Adrenal gland (tissue), 5 donors: ENCODE results near the gene KCNK6.

Experiments used
- CTCF ChIP-seq, 6 experiments: fragments of 450-650 bp in 4 of 6; fragments of 200-600 bp in 2 of 6; sonication (generic) in 1 of 6; IDR thresholded peaks; 1 replicate in 5 of 6; 2 replicates in 1 of 6; pipeline versions ENCODE4 v1.5.1 to v1.8.0; 2016 to 2021; ENCODE audit warnings: antibody characterized with exemption in 6 of 6, mild to moderate bottlenecking in 2 of 6, moderate library complexity in 1 of 6
- POLR2A ChIP-seq, 2 donors: fragments of 450-650 bp; IDR thresholded peaks; one replicate each; pipeline ENCODE4 v1.6.1; 2017; ENCODE audit warnings: antibody characterized with exemption in 2 of 2, mild to moderate bottlenecking in 2 of 2, moderate library complexity in 1 of 2
- donor health status: DM: no; HTN: no; CAD: no.

- TF ChIP-seq CTCF (IDR thresholded peaks at IDR 0.05), result no peak
- TF ChIP-seq POLR2A (IDR thresholded peaks at IDR 0.05), result no peak
These were observed 40.9 kb upstream of the KCNK6 start for GRCh38 chr19:38278751-38279150.
